Keratinocyte (primary cell): Measurements from ENCODE around the gene PCDH7. TPM values are rescaled to one million over a fixed set of nuclear protein-coding genes. Genes with fewer than 3 reads are reported as not detected.

ENCODE experiments used
- DNase-seq: peaks from one replicate; pipeline ENCODE4 v3.0.0-alpha.2; 2011; ENCODE audit warnings: low read depth, missing footprints, low spot score
- FAIRE-seq: peaks from 2 replicates; lab custom pipeline; 2011; peaks lifted over from hg19 to GRCh38; lab: Jason Lieb, UNC
- H2AFZ ChIP-seq: 2 replicates; pipeline ENCODE4 v1.6.0; 2012; ENCODE audit warnings: low read length, control low read depth, inconsistent platforms; ENCODE audit not compliant: control insufficient read depth
- H3K27ac ChIP-seq: 2 replicates; pipeline ENCODE4 v1.5.1; 2011; ENCODE audit warnings: low read length; ENCODE audit not compliant: control insufficient read depth, insufficient read depth
- H3K27me3 ChIP-seq: 3 replicates; pipeline ENCODE4 v1.6.0; 2011; ENCODE audit warnings: low read length; ENCODE audit not compliant: control insufficient read depth, insufficient read depth; ENCODE audit errors: extremely low read depth
- H3K36me3 ChIP-seq, 2 experiments: 2 replicates in 1 of 2; 3 replicates in 1 of 2; pipeline ENCODE4 v1.5.1; 2011; ENCODE audit warnings: low read length in 2 of 2, mild to moderate bottlenecking in 1 of 2; ENCODE audit not compliant: control insufficient read depth in 2 of 2, insufficient read depth in 2 of 2; ENCODE audit errors: extremely low read depth in 1 of 2
- H3K4me1 ChIP-seq: 3 replicates; pipeline ENCODE4 v1.5.1; 2011; ENCODE audit warnings: low read length; ENCODE audit not compliant: control insufficient read depth, insufficient read depth; ENCODE audit errors: extremely low read depth
- H3K4me2 ChIP-seq: 3 replicates; pipeline ENCODE4 v1.6.0; 2011; ENCODE audit warnings: low read depth, low read length; ENCODE audit not compliant: control insufficient read depth, insufficient read depth; ENCODE audit errors: extremely low read depth
- H3K4me3 ChIP-seq, 3 experiments: fragments of 200-600 bp in 1 of 3; sonication (generic) in 1 of 3; 2 replicates in 2 of 3; 3 replicates in 1 of 3; pipeline ENCODE4 v1.5.1; 2011 to 2016; ENCODE audit warnings: low read length in 3 of 3, mild to moderate bottlenecking in 3 of 3, control low read depth in 2 of 3, inconsistent platforms in 1 of 3, low read depth in 1 of 3, mixed read lengths in 1 of 3, mixed run types in 1 of 3, moderate library complexity in 1 of 3; ENCODE audit not compliant: control insufficient read depth in 2 of 3, insufficient read depth in 2 of 3; ENCODE audit errors: extremely low read depth in 1 of 3
- H3K79me2 ChIP-seq: 2 replicates; pipeline ENCODE4 v1.6.0; 2012; ENCODE audit warnings: low read length; ENCODE audit not compliant: control insufficient read depth, insufficient read depth
- H3K9ac ChIP-seq: 3 replicates; pipeline ENCODE4 v1.6.0; 2011; ENCODE audit warnings: low read length; ENCODE audit not compliant: control insufficient read depth, insufficient read depth; ENCODE audit errors: extremely low read depth
- H3K9me1 ChIP-seq: 3 replicates; pipeline ENCODE4 v1.6.0; 2011; ENCODE audit warnings: low read length; ENCODE audit not compliant: control insufficient read depth, insufficient read depth; ENCODE audit errors: extremely low read depth
- H3K9me3 ChIP-seq: 2 replicates; pipeline ENCODE4 v1.5.1; 2012; ENCODE audit warnings: low read depth, low read length; ENCODE audit not compliant: control insufficient read depth
- H4K20me1 ChIP-seq: 3 replicates; pipeline ENCODE4 v1.6.0; 2011; ENCODE audit warnings: low read length; ENCODE audit not compliant: control insufficient read depth, insufficient read depth; ENCODE audit errors: extremely low read depth
- EZH2 ChIP-seq: IDR thresholded peaks from one replicate; pipeline ENCODE4 v1.6.1; 2012; ENCODE audit warnings: inconsistent platforms, mild to moderate bottlenecking, low read length, moderate library complexity
- dilution Hi-C: fragments of 300-500 bp; cut with MboI; formaldehyde crosslinking; loops from one replicate; pipeline ENCODE4 v1.7.0; 2020; ENCODE audit warnings: low sequenced_read_pairs; ENCODE audit not compliant: extremely low pct_ligation_motif_present
- polyA plus RNA-seq, 5 experiments: library from polyadenylated mRNA; depleted of rRNA in 3 of 5; stranded (reverse) in 3 of 5; stranded (forward) in 1 of 5; unstranded in 1 of 5; fragments of >200 nt; gene quantifications; 1 replicate in 1 of 5; 2 replicates in 3 of 5; 3 replicates in 1 of 5; pipeline versions ENCODE4 v1.2.1 to v1.2.3, GENCODE V29; 2011 to 2012; ENCODE audit warnings: missing spikeins in 2 of 5, low read depth in 1 of 5, low replicate concordance in 1 of 5
- TF ChIP-seq, protein P1 (sequence below), 3 experiments: IDR thresholded peaks in 1 of 3; conservative IDR thresholded peaks in 1 of 3; optimal IDR thresholded peaks in 1 of 3; 2 replicates in 2 of 3; 3 replicates in 1 of 3; pipeline versions ENCODE3 to v1.5.1; 2011; ENCODE audit warnings: low read length in 3 of 3, mild to moderate bottlenecking in 3 of 3, moderate library complexity in 2 of 3, control low read depth in 1 of 3, inconsistent platforms in 1 of 3; ENCODE audit not compliant: insufficient read depth in 2 of 3; ENCODE audit errors: extremely low read depth in 1 of 3

The PCDH7 gene
- polyA plus RNA-seq, 1 donor (not counting 4 experiments of a cell fraction or from before 2014, with no cell fraction given) = 28.1 TPM

DNA sequence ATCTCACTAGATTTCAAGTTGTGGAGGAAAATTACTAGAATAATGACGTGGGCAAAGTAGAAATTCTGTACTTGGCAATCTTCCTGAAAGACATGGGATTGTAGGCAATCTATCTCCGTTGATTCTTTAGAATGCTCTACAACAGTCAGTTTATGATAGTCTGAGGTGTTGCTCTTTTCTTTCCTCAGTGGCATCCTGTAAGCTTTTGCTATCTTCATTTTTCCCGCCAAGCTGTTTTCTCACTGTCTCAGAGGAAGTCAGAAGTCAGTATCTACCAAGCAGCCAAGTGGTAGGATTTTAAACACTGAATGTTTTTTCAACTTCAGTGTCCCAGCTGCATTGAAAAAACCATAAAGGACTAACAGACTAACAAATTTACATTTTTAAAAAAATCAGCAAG, 23.7 kb downstream of the PCDH7 start:
- Histone ChIP-seq H3K36me3 (no peaks in the 10 kb centered on the region), H3K27me3 (no peaks in the 10 kb centered on the region), H3K9me1 (no peaks in the 10 kb centered on the region), H3K4me2 (no peak overlapping the region), H3K9me3 (no peaks in the 10 kb centered on the region), H4K20me1 (no peaks in the 10 kb centered on the region), H3K27ac (no peak overlapping the region), H3K79me2 (no peaks in the 10 kb centered on the region), H3K9ac (no peak overlapping the region), H2AFZ (no peak overlapping the region), H3K4me3 (no peak overlapping the region), H3K4me1 (peaks cover 9% of the 10 kb centered on the region)
- dilution Hi-C loops = no loop called here
- FAIRE-seq (peak; percentile 73), DNase-seq (no peak)
- TF ChIP-seq, protein P1, sequence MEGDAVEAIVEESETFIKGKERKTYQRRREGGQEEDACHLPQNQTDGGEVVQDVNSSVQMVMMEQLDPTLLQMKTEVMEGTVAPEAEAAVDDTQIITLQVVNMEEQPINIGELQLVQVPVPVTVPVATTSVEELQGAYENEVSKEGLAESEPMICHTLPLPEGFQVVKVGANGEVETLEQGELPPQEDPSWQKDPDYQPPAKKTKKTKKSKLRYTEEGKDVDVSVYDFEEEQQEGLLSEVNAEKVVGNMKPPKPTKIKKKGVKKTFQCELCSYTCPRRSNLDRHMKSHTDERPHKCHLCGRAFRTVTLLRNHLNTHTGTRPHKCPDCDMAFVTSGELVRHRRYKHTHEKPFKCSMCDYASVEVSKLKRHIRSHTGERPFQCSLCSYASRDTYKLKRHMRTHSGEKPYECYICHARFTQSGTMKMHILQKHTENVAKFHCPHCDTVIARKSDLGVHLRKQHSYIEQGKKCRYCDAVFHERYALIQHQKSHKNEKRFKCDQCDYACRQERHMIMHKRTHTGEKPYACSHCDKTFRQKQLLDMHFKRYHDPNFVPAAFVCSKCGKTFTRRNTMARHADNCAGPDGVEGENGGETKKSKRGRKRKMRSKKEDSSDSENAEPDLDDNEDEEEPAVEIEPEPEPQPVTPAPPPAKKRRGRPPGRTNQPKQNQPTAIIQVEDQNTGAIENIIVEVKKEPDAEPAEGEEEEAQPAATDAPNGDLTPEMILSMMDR (optimal IDR thresholded peaks at IDR 0.05 in 1 of 3, IDR thresholded peaks at IDR 0.05 in 1 of 3, conservative IDR thresholded peaks at IDR 0.05 in 1 of 3; ENCODE audit: extremely low read depth in 1 of 3, insufficient read depth in 2 of 3, low read length in 3 of 3) = no peak
- no peak for TF ChIP-seq EZH2

DNA sequence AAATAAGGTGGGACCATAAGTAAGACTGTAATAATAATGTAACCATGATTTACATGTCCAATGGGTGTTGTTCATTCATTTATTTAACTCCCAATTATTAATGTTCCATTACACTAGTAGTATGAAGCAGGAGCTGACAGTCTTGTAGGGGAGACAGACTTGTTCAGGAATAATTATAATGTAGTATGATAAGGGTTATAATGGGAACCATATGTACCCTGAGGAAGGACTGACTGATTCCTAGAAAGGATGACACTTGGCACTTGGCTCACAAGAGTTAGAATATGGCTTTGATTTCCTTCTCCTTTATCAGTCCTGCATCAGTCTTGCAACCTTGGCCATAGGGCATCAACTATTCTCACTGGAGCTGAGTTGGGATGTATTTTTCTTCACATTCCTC, 24.2 kb downstream of the PCDH7 start:
- H3K27me3 ChIP-seq = no peaks in the 10 kb centered on the region
- FAIRE-seq = no peak
- H3K4me1 ChIP-seq = peaks cover 9% of the 10 kb centered on the region
- H3K36me3 ChIP-seq = no peaks in the 10 kb centered on the region
- DNase-seq = no peak
- no peak overlapping the region for H2AFZ ChIP-seq
- H3K4me2 ChIP-seq = peak overlapping the region; percentile 14
- no peak overlapping the region for H3K4me3 ChIP-seq
- no peaks in the 10 kb centered on the region for H3K9me3 ChIP-seq
- H3K27ac ChIP-seq = peak overlapping the region; percentile 42
- dilution Hi-C loops = no loop called here
- no peaks in the 10 kb centered on the region for H4K20me1 ChIP-seq
- H3K9me1 ChIP-seq = no peaks in the 10 kb centered on the region
- TF ChIP-seq, protein P1 (optimal IDR thresholded peaks at IDR 0.05 in 1 of 3, IDR thresholded peaks at IDR 0.05 in 1 of 3, conservative IDR thresholded peaks at IDR 0.05 in 1 of 3; ENCODE audit: extremely low read depth in 1 of 3, insufficient read depth in 2 of 3, low read length in 3 of 3) = no peak
- no peak for TF ChIP-seq EZH2
- no peak overlapping the region for H3K9ac ChIP-seq
- no peaks in the 10 kb centered on the region for H3K79me2 ChIP-seq
